GM12878 (cell line): ENCODE results near the gene DNMBP. TPM values are rescaled to one million over a fixed set of nuclear protein-coding genes. Genes with fewer than 3 reads are reported as not detected.
A peak's percentile ranks its signal among the peaks of the same experiment; 100 is the strongest.

Experiments
- BCL11A ChIP-seq: IDR thresholded peaks from 2 replicates; pipeline ENCODE4 v1.6.1; 2011; ENCODE audit warnings: low read depth, low read length
- CBX5 ChIP-seq: sonication (generic); IDR thresholded peaks from 2 replicates; pipeline ENCODE4 v1.6.1; 2016; ENCODE audit warnings: low read depth, moderate library complexity, mild to moderate bottlenecking, inconsistent platforms
- CUX1 ChIP-seq: IDR thresholded peaks from 2 replicates; pipeline ENCODE4 v1.6.1; 2012; ENCODE audit warnings: improper control_type of control experiment, low read depth, low read length; ENCODE audit not compliant: insufficient replicate concordance
- FOXK2 ChIP-seq: fragments of 450-650 bp; IDR thresholded peaks from 2 replicates; pipeline ENCODE4 v1.6.1; 2017; ENCODE audit warnings: mild to moderate bottlenecking, moderate library complexity
- FOXM1 ChIP-seq: IDR thresholded peaks from 2 replicates; pipeline ENCODE4 v1.6.1; 2012; ENCODE audit warnings: low read depth, mild to moderate bottlenecking, inconsistent platforms, low read length, moderate library complexity
- HDAC2 ChIP-seq: fragments of 200-600 bp; sonication (generic); IDR thresholded peaks from 2 replicates; pipeline ENCODE4 v1.6.1; 2017
- LARP7 ChIP-seq: fragments of 450-650 bp; IDR thresholded peaks from 2 replicates; pipeline ENCODE4 v1.6.1; 2017; ENCODE audit warnings: mild to moderate bottlenecking
- MEF2B ChIP-seq: fragments of 450-650 bp; IDR thresholded peaks from 2 replicates; pipeline ENCODE4 v1.6.1; 2018; ENCODE audit warnings: mild to moderate bottlenecking, moderate library complexity; ENCODE audit not compliant: partially characterized antibody, poor library complexity, severe bottlenecking
- PAX8 ChIP-seq: fragments of 450-650 bp; IDR thresholded peaks from 2 replicates; pipeline ENCODE4 v1.6.1; 2017; ENCODE audit warnings: mild to moderate bottlenecking, moderate library complexity
- RB1 ChIP-seq: fragments of 450-650 bp; formaldehyde crosslinking; IDR thresholded peaks from 2 replicates; pipeline ENCODE4 v1.6.1; 2017; ENCODE audit warnings: mild to moderate bottlenecking, borderline replicate concordance
- RUNX3 ChIP-seq: IDR thresholded peaks from 2 replicates; pipeline ENCODE4 v1.6.1; 2012; ENCODE audit warnings: low read length, inconsistent platforms
- SMAD5 ChIP-seq: IDR thresholded peaks from 2 replicates; pipeline ENCODE4 v1.6.1; 2016; ENCODE audit warnings: antibody characterized with exemption, low read depth
- SREBF1 ChIP-seq: IDR thresholded peaks from 2 replicates; pipeline ENCODE4 v1.6.1; 2012; ENCODE audit warnings: mild to moderate bottlenecking, low read length
- USF1 ChIP-seq: IDR thresholded peaks from 2 replicates; pipeline ENCODE4 v1.6.1; 2011; ENCODE audit warnings: borderline replicate concordance, low read depth, mild to moderate bottlenecking, moderate library complexity, mixed read lengths, low read length; ENCODE audit not compliant: insufficient read depth; ENCODE audit errors: extremely low read length
- ZBTB11 ChIP-seq: fragments of 450-650 bp; formaldehyde crosslinking; IDR thresholded peaks from 2 replicates; pipeline ENCODE4 v1.5.0; 2022; ENCODE audit warnings: mild to moderate bottlenecking, missing genetic modification characterization
- ZBTB4 ChIP-seq: fragments of 450-650 bp; formaldehyde crosslinking; IDR thresholded peaks from 2 replicates; pipeline ENCODE4 v1.4.0; 2022; ENCODE audit warnings: mild to moderate bottlenecking, moderate library complexity
- ZNF217 ChIP-seq: fragments of 450-650 bp; IDR thresholded peaks from 2 replicates; pipeline ENCODE4 v1.6.1; 2017; ENCODE audit warnings: antibody characterized with exemption, mild to moderate bottlenecking
- ZNF274 ChIP-seq: IDR thresholded peaks from one replicate; pipeline ENCODE4 v1.8.0; 2011; ENCODE audit not compliant: insufficient read length, insufficient read depth
- polyA plus RNA-seq, 11 experiments: library from polyadenylated mRNA; depleted of rRNA in 4 of 11; unstranded in 6 of 11; stranded (reverse) in 5 of 11; fragments of >200 nt; fragmentation: Nextera tagmentation in 4 of 11; fragmentation: Illumina TruSeq in 1 of 11; extraction: Ambion mirVana in 4 of 11; extraction: Trizol in 1 of 11; gene quantifications; 1 replicate in 1 of 11; 2 replicates in 10 of 11; pipeline versions ENCODE4 v1.2.1 to v1.2.3, GENCODE V29; 2011 to 2016; ENCODE audit warnings: inconsistent platforms in 2 of 11, missing spikeins in 2 of 11, low read depth in 1 of 11
- total RNA-seq, 4 experiments: library from RNA; depleted of rRNA in 3 of 4; stranded (reverse); fragments of >200 nt in 3 of 4; fragmentation: Illumina TruSeq in 1 of 4; extraction: Trizol in 1 of 4; gene quantifications; 2 replicates each; pipeline versions ENCODE4 v1.2.1 to v1.2.3, GENCODE V29; 2013 to 2021

Gene DNMBP
- total and polyA plus RNA-seq, 10 of the 15 experiments (the other 5 are each of a cell fraction or from before 2014, with no cell fraction given), result 7.1 to 45.0 (median 22.0) TPM

- TF ChIP-seq ZBTB4 (CRISPR knock-in tag) (no peak), PAX8 (no peak), ZBTB11 (CRISPR knock-in tag) (no peak), ZNF217 (peak; percentile 71; the same call in 1 of the 2 replicates), LARP7 (no peak), RUNX3 (peak; percentile 61; the same call in 1 of the 2 replicates), HDAC2 (no peak), CUX1 (no peak), FOXM1 (0 out of 2 replicates have a peak, but pooled peaks have one; percentile 76), MEF2B (peak; percentile 62), ZNF274 (no peak), USF1 (no peak), CBX5 (no peak), BCL11A (no peak), SMAD5 (no peak), SREBF1 (no peak), FOXK2 (no peak), RB1 (no peak)
Observed at GRCh38 chr10:100014071-100014762, 4.5 kb upstream of the DNMBP start (continued).
